GM23338 (cell line): ENCODE data around the gene NDST1. TPM values are rescaled to one million over a fixed set of nuclear protein-coding genes. Genes with fewer than 3 reads are reported as not detected.

Experiments used
- ATAC-seq: fragments of 200-7000 bp; cut with Tn5 transposase; 3 replicates; pipeline ENCODE4 v1.9.1; 2020
- DNase-seq: peaks from one replicate; pipeline ENCODE4 v3.0.0-alpha.2; 2015; ENCODE audit warnings: low spot score
- H2AFZ ChIP-seq: fragments of 200-600 bp; sonication (generic); 2 replicates; pipeline ENCODE4 v1.8.0; 2016; ENCODE audit warnings: antibody characterized with exemption, mild to moderate bottlenecking, moderate library complexity
- H3F3A ChIP-seq: fragments of 200-600 bp; sonication (generic); replicated peaks from 2 replicates; pipeline ENCODE4 v1.8.0; 2017; ENCODE audit warnings: antibody characterized with exemption, mixed run types, low read depth
- H3K27ac ChIP-seq: fragments of 200-600 bp; sonication (generic); 2 replicates; pipeline ENCODE4 v1.6.1; 2016; ENCODE audit warnings: low read depth
- H3K27me3 ChIP-seq: fragments of 200-600 bp; sonication (generic); 2 replicates; pipeline ENCODE4 v1.8.0; 2016; ENCODE audit warnings: mild to moderate bottlenecking, mixed run types, moderate library complexity; ENCODE audit not compliant: insufficient read depth
- H3K36me3 ChIP-seq: fragments of 200-600 bp; sonication (generic); 2 replicates; pipeline ENCODE4 v1.8.0; 2016; ENCODE audit warnings: mild to moderate bottlenecking; ENCODE audit not compliant: insufficient read depth
- H3K4me1 ChIP-seq: fragments of 200-600 bp; sonication (generic); 2 replicates; pipeline ENCODE4 v1.8.0; 2016; ENCODE audit warnings: mild to moderate bottlenecking, moderate library complexity; ENCODE audit not compliant: insufficient read depth
- H3K4me2 ChIP-seq: fragments of 200-600 bp; sonication (generic); 2 replicates; pipeline ENCODE4 v1.7.1; 2017; ENCODE audit warnings: mixed run types
- H3K4me3 ChIP-seq: fragments of 200-600 bp; sonication (generic); 2 replicates; pipeline ENCODE4 v1.6.1; 2016; ENCODE audit warnings: mixed run types
- H3K79me2 ChIP-seq: fragments of 200-600 bp; sonication (generic); replicated peaks from 2 replicates; pipeline ENCODE4 v1.8.0; 2017; ENCODE audit warnings: mild to moderate bottlenecking; ENCODE audit not compliant: insufficient read depth
- H3K9me2 ChIP-seq: fragments of 200-600 bp; sonication (generic); 2 replicates; pipeline ENCODE4 v1.8.0; 2017; ENCODE audit not compliant: insufficient read depth
- H4K20me1 ChIP-seq: fragments of 200-600 bp; sonication (generic); replicated peaks from 2 replicates; pipeline ENCODE4 v1.8.0; 2017; ENCODE audit warnings: mild to moderate bottlenecking; ENCODE audit not compliant: insufficient read depth
- H3K27ac Mint-ChIP-seq: 2 replicates; pipeline ENCODE4 v1.8.0; 2020; ENCODE audit warnings: inconsistent platforms, mild to moderate bottlenecking, moderate library complexity, mixed read lengths
- H3K27me3 Mint-ChIP-seq: 3 replicates; pipeline ENCODE4 v1.8.0; 2022; ENCODE audit warnings: low read depth, mild to moderate bottlenecking, moderate library complexity, mixed read lengths, inconsistent platforms; ENCODE audit not compliant: insufficient read depth, poor library complexity
- H3K36me3 Mint-ChIP-seq: 3 replicates; pipeline ENCODE4 v1.8.0; 2021; ENCODE audit warnings: low read depth, mild to moderate bottlenecking, inconsistent platforms, moderate library complexity, mixed read lengths
- H3K4me1 Mint-ChIP-seq: 3 replicates; pipeline ENCODE4 v1.8.0; 2020; ENCODE audit warnings: mild to moderate bottlenecking, inconsistent platforms, mixed read lengths
- H3K4me3 Mint-ChIP-seq: 3 replicates; pipeline ENCODE4 v1.8.0; 2021; ENCODE audit warnings: moderate library complexity, mild to moderate bottlenecking, inconsistent platforms, mixed read lengths
- H3K9me3 Mint-ChIP-seq: 3 replicates; pipeline ENCODE4 v1.8.0; 2020; ENCODE audit warnings: moderate library complexity, mild to moderate bottlenecking, inconsistent platforms, mixed read lengths
- CREB1 ChIP-seq: fragments of 250-450 bp; sonication (Bioruptor Pico); IDR thresholded peaks from 2 replicates; pipeline ENCODE4 v1.5.0; 2020; ENCODE audit warnings: low read depth, mild to moderate bottlenecking, moderate library complexity
- EZH2phosphoT487 ChIP-seq: fragments of 200-600 bp; sonication (generic); IDR thresholded peaks from one replicate; pipeline ENCODE4 v1.8.1; 2018; ENCODE audit warnings: antibody characterized with exemption; ENCODE audit not compliant: unreplicated experiment
- JUNB ChIP-seq: IDR thresholded peaks from one replicate; pipeline ENCODE4 v1.6.1; 2016; ENCODE audit warnings: antibody characterized with exemption; ENCODE audit not compliant: unreplicated experiment
- NANOG ChIP-seq: IDR thresholded peaks from 2 replicates; pipeline ENCODE4 v1.6.1; 2016; ENCODE audit warnings: antibody characterized with exemption, borderline replicate concordance
- POLR2AphosphoS5 ChIP-seq: IDR thresholded peaks from 2 replicates; pipeline ENCODE4 v1.6.1; 2016; ENCODE audit warnings: antibody characterized with exemption, low read depth
- STAT1 ChIP-seq: IDR thresholded peaks from one replicate; pipeline ENCODE4 v1.6.1; 2016; ENCODE audit warnings: antibody characterized with exemption; ENCODE audit not compliant: unreplicated experiment
- ZNF114 ChIP-seq: fragments of 250-450 bp; sonication (Bioruptor Pico); IDR thresholded peaks from 2 replicates; pipeline ENCODE4 v1.5.0; 2020; ENCODE audit warnings: mild to moderate bottlenecking, moderate library complexity
- ZNF331 ChIP-seq: fragments of 250-450 bp; sonication (Bioruptor Pico); IDR thresholded peaks from 2 replicates; pipeline ENCODE4 v1.5.0; 2020; ENCODE audit warnings: low read depth, mild to moderate bottlenecking, moderate library complexity
- polyA plus RNA-seq: library from polyadenylated mRNA; unstranded; fragments of >200 nt; fragmentation: Nextera tagmentation; extraction: Ambion mirVana; gene quantifications from 2 replicates; pipeline ENCODE4 v1.2.1, GENCODE V29; 2016
- total RNA-seq: library from RNA; depleted of rRNA; stranded (reverse); fragments of >200 nt; shearing (Covaris generic); gene quantifications from 2 replicates; pipeline ENCODE4 v1.2.3, GENCODE V29; 2014
- TF ChIP-seq, protein P1 (sequence below): fragments of 250-450 bp; sonication (Bioruptor Pico); IDR thresholded peaks from 2 replicates; pipeline ENCODE4 v1.5.0; 2020; ENCODE audit warnings: mild to moderate bottlenecking, moderate library complexity
- TF ChIP-seq, protein P2 (sequence below), 2 experiments: fragments of 200-600 bp in 1 of 2; sonication (generic) in 1 of 2; conservative IDR thresholded peaks; 2 replicates each; pipeline versions ENCODE4 v1.5.1 to v1.6.1; 2016 to 2017; ENCODE audit warnings: antibody characterized with exemption in 2 of 2, low read depth in 2 of 2, mild to moderate bottlenecking in 2 of 2, moderate library complexity in 1 of 2
- TF ChIP-seq, protein P3 (sequence below): IDR thresholded peaks from 2 replicates; pipeline ENCODE4 v1.6.1; 2016; ENCODE audit warnings: antibody characterized with exemption

NDST1 gene
- total and polyA plus RNA-seq, 2 experiments from 2014 or later, result 7.3 to 85.0 TPM

DNA sequence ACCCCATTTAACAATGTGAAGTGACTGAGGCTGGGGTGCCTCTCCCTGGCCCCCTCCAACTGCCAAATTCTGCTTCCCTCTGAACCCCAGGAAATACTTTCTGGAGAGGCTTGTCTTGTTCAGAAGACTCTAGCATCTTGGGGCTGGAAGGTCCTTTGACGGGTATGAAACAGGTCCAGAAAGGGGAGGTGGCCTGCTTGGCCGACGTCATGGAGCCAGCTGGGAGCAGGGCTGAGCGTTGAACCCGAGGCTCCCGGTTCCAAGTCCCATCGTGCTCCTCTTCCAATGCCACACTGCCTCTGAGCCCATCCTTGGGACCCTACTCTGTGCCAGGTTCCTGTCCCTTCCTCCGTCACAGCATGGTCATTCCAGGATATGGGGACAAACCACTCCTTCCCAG, 46.9 kb downstream of the NDST1 start (continued):
- TF ChIP-seq, protein P1, sequence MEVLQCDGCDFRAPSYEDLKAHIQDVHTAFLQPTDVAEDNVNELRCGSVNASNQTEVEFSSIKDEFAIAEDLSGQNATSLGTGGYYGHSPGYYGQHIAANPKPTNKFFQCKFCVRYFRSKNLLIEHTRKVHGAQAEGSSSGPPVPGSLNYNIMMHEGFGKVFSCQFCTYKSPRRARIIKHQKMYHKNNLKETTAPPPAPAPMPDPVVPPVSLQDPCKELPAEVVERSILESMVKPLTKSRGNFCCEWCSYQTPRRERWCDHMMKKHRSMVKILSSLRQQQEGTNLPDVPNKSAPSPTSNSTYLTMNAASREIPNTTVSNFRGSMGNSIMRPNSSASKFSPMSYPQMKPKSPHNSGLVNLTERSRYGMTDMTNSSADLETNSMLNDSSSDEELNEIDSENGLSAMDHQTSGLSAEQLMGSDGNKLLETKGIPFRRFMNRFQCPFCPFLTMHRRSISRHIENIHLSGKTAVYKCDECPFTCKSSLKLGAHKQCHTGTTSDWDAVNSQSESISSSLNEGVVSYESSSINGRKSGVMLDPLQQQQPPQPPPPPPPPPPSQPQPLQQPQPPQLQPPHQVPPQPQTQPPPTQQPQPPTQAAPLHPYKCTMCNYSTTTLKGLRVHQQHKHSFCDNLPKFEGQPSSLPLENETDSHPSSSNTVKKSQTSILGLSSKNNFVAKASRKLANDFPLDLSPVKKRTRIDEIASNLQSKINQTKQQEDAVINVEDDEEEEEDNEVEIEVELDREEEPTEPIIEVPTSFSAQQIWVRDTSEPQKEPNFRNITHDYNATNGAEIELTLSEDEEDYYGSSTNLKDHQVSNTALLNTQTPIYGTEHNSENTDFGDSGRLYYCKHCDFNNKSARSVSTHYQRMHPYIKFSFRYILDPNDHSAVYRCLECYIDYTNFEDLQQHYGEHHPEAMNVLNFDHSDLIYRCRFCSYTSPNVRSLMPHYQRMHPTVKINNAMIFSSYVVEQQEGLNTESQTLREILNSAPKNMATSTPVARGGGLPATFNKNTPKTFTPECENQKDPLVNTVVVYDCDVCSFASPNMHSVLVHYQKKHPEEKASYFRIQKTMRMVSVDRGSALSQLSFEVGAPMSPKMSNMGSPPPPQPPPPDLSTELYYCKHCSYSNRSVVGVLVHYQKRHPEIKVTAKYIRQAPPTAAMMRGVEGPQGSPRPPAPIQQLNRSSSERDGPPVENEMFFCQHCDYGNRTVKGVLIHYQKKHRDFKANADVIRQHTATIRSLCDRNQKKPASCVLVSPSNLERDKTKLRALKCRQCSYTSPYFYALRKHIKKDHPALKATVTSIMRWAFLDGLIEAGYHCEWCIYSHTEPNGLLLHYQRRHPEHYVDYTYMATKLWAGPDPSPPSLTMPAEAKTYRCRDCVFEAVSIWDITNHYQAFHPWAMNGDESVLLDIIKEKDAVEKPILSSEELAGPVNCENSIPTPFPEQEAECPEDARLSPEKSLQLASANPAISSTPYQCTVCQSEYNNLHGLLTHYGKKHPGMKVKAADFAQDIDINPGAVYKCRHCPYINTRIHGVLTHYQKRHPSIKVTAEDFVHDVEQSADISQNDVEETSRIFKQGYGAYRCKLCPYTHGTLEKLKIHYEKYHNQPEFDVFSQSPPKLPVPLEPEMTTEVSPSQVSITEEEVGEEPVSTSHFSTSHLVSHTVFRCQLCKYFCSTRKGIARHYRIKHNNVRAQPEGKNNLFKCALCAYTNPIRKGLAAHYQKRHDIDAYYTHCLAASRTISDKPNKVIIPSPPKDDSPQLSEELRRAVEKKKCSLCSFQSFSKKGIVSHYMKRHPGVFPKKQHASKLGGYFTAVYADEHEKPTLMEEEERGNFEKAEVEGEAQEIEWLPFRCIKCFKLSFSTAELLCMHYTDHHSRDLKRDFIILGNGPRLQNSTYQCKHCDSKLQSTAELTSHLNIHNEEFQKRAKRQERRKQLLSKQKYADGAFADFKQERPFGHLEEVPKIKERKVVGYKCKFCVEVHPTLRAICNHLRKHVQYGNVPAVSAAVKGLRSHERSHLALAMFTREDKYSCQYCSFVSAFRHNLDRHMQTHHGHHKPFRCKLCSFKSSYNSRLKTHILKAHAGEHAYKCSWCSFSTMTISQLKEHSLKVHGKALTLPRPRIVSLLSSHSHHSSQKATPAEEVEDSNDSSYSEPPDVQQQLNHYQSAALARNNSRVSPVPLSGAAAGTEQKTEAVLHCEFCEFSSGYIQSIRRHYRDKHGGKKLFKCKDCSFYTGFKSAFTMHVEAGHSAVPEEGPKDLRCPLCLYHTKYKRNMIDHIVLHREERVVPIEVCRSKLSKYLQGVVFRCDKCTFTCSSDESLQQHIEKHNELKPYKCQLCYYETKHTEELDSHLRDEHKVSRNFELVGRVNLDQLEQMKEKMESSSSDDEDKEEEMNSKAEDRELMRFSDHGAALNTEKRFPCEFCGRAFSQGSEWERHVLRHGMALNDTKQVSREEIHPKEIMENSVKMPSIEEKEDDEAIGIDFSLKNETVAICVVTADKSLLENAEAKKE, result no peak
- TF ChIP-seq, protein P2, sequence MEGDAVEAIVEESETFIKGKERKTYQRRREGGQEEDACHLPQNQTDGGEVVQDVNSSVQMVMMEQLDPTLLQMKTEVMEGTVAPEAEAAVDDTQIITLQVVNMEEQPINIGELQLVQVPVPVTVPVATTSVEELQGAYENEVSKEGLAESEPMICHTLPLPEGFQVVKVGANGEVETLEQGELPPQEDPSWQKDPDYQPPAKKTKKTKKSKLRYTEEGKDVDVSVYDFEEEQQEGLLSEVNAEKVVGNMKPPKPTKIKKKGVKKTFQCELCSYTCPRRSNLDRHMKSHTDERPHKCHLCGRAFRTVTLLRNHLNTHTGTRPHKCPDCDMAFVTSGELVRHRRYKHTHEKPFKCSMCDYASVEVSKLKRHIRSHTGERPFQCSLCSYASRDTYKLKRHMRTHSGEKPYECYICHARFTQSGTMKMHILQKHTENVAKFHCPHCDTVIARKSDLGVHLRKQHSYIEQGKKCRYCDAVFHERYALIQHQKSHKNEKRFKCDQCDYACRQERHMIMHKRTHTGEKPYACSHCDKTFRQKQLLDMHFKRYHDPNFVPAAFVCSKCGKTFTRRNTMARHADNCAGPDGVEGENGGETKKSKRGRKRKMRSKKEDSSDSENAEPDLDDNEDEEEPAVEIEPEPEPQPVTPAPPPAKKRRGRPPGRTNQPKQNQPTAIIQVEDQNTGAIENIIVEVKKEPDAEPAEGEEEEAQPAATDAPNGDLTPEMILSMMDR (conservative IDR thresholded peaks at IDR 0.05; ENCODE audit: low read depth in 2 of 2), result no peak
- TF ChIP-seq POLR2AphosphoS5, result no peak
- no peak for TF ChIP-seq JUNB

DNA sequence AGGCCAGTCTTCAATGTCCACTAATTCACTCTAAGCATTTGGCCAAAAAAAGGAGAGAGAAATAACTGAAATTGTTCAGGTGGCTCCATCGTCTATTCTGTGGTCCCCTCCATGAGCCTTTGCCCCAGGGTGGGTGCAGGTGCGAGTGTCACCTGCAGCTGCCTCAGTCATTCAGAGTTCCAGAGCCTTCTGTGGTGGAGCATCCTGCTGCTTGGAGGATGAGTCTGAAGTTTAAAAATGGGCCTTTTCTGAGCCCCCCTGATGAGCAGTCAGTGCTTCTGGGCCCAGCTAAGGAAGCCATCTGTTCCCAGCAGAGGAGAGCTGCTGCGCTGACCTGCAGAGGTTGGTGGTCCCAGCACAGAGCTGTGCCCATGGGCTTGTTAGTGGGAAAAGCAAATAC, 48.2 kb downstream of the NDST1 start:
- no peak overlapping the region for H3K4me3 Mint-ChIP-seq
- Histone ChIP-seq H3K4me3 (no peak overlapping the region), H3K27ac (no peak overlapping the region), H3K36me3 (no peaks in the 10 kb centered on the region), H3K9me2 (no peaks in the 10 kb centered on the region), H4K20me1 (0 out of 2 replicates have a peak, but pooled peaks cover 3% of the 10 kb centered on the region), H3K4me1 (0 out of 2 replicates have a peak, but pooled peaks cover 11% of the 10 kb centered on the region), H3K79me2 (no peaks in the 10 kb centered on the region), H3K4me2 (no peak overlapping the region), H2AFZ (no peak overlapping the region), H3F3A (no peaks in the 10 kb centered on the region), H3K27me3 (no peaks in the 10 kb centered on the region)
- peaks cover 23% of the 10 kb centered on the region for H3K36me3 Mint-ChIP-seq
- no peaks in the 10 kb centered on the region; the same call in 2 of the 3 replicates for H3K9me3 Mint-ChIP-seq
- H3K4me1 Mint-ChIP-seq, result peaks cover 26% of the 10 kb centered on the region
- no peak for DNase-seq
- TF ChIP-seq, protein P3, sequence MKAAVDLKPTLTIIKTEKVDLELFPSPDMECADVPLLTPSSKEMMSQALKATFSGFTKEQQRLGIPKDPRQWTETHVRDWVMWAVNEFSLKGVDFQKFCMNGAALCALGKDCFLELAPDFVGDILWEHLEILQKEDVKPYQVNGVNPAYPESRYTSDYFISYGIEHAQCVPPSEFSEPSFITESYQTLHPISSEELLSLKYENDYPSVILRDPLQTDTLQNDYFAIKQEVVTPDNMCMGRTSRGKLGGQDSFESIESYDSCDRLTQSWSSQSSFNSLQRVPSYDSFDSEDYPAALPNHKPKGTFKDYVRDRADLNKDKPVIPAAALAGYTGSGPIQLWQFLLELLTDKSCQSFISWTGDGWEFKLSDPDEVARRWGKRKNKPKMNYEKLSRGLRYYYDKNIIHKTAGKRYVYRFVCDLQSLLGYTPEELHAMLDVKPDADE, result no peak
- TF ChIP-seq EZH2phosphoT487, result no peak
- TF ChIP-seq NANOG, result no peak
- no peak for TF ChIP-seq POLR2AphosphoS5
- TF ChIP-seq ZNF114 (CRISPR knock-in tag), result no peak
- no peak for TF ChIP-seq ZNF331 (CRISPR knock-in tag)
- TF ChIP-seq, protein P2 (conservative IDR thresholded peaks at IDR 0.05; ENCODE audit: low read depth in 2 of 2), result no peak
- no peak for TF ChIP-seq CREB1 (CRISPR knock-in tag)
- no peak for TF ChIP-seq STAT1
- ATAC-seq, result no peak
- no peak overlapping the region for H3K27ac Mint-ChIP-seq
- peaks cover 14% of the 10 kb centered on the region for H3K27me3 Mint-ChIP-seq
